Measurements from ENCODE around the gene LAMTOR3. TPM values are rescaled to one million over a fixed set of nuclear protein-coding genes. Genes with fewer than 3 reads are reported as not detected.

The LAMTOR3 gene
- total and polyA plus RNA-seq, 2 donors (not counting 1 experiment from before 2014, with no cell fraction given) = 24.1 to 95.5 TPM

GRCh38 chr4:99847362-99847976 is 46.8 kb downstream of the LAMTOR3 start:
- no peaks in the 10 kb centered on the region for H4K20me1 ChIP-seq (ENCODE audit: control insufficient read depth, extremely low read depth, insufficient read depth, low read length)
- no peak for TF ChIP-seq EZH2 (IDR thresholded peaks at IDR 0.05; ENCODE audit: low read length, missing control alignments)
- peak in 1 of 2 donors; percentile 1 for TF ChIP-seq CTCF (conservative IDR thresholded peaks at IDR 0.05 in 1 of 2, IDR thresholded peaks at IDR 0.05 in 1 of 2; ENCODE audit: low read depth in 1 of 2, low read length in 2 of 2)
- no peak for DNase-seq (ENCODE audit: low read depth in 2 of 2)
- no peak overlapping the region for H3K4me3 ChIP-seq (replicated peaks in 1 of 4; ENCODE audit: control extremely low read depth in 1 of 4, insufficient read depth in 1 of 4, low read depth in 3 of 4, low read length in 4 of 4)
- no peak overlapping the region for H3K27ac ChIP-seq (ENCODE audit: insufficient read depth, low read length)
- no peaks in the 10 kb centered on the region for H3K4me1 ChIP-seq (ENCODE audit: control insufficient read depth, extremely low read depth, insufficient read depth, low read length)
- no peak overlapping the region for H3K9ac ChIP-seq (ENCODE audit: insufficient read depth, low read length)
- H3K36me3 ChIP-seq (ENCODE audit: control insufficient read depth, insufficient read depth, low read length) = no peaks in the 10 kb centered on the region
- H3K79me2 ChIP-seq (ENCODE audit: control insufficient read depth, insufficient read depth, low read length) = no peaks in the 10 kb centered on the region
- no peak overlapping the region for H3K4me2 ChIP-seq (ENCODE audit: extremely low read depth, insufficient read depth, low read length)
- H3K27me3 ChIP-seq (ENCODE audit: control insufficient read depth, insufficient read depth, low read length) = no peaks in the 10 kb centered on the region
- no peaks in the 10 kb centered on the region for H3K9me3 ChIP-seq (ENCODE audit: control insufficient read depth, insufficient read depth, low read depth, low read length)
- no peak overlapping the region for H2AFZ ChIP-seq (ENCODE audit: low read length)

- TF ChIP-seq CTCF (conservative IDR thresholded peaks at IDR 0.05 in 1 of 2, IDR thresholded peaks at IDR 0.05 in 1 of 2; ENCODE audit: low read depth in 1 of 2, low read length in 2 of 2) = no peak
- TF ChIP-seq EZH2 (IDR thresholded peaks at IDR 0.05; ENCODE audit: low read length, missing control alignments) = no peak
- DNase-seq (ENCODE audit: low read depth in 2 of 2) = no peak
- Histone ChIP-seq H2AFZ (ENCODE audit: low read length) (no peak overlapping the region), H3K9ac (ENCODE audit: insufficient read depth, low read length) (no peak overlapping the region), H3K27ac (ENCODE audit: insufficient read depth, low read length) (no peak overlapping the region), H3K79me2 (ENCODE audit: control insufficient read depth, insufficient read depth, low read length) (no peaks in the 10 kb centered on the region), H3K9me3 (ENCODE audit: control insufficient read depth, insufficient read depth, low read depth, low read length) (no peaks in the 10 kb centered on the region), H3K36me3 (ENCODE audit: control insufficient read depth, insufficient read depth, low read length) (no peaks in the 10 kb centered on the region), H3K4me3 (replicated peaks in 1 of 4; ENCODE audit: control extremely low read depth in 1 of 4, insufficient read depth in 1 of 4, low read depth in 3 of 4, low read length in 4 of 4) (no peak overlapping the region), H3K27me3 (ENCODE audit: control insufficient read depth, insufficient read depth, low read length) (no peaks in the 10 kb centered on the region), H3K4me2 (ENCODE audit: extremely low read depth, insufficient read depth, low read length) (no peak overlapping the region), H4K20me1 (ENCODE audit: control insufficient read depth, extremely low read depth, insufficient read depth, low read length) (no peaks in the 10 kb centered on the region), H3K4me1 (ENCODE audit: control insufficient read depth, extremely low read depth, insufficient read depth, low read length) (no peaks in the 10 kb centered on the region)
Observed at GRCh38 chr4:99846891-99847290, 47.3 kb downstream of the LAMTOR3 start.

GRCh38 chr4:99845708-99846469 is 48.3 kb downstream of the LAMTOR3 start:
- Histone ChIP-seq H3K4me3 (replicated peaks in 1 of 4; ENCODE audit: control extremely low read depth in 1 of 4, insufficient read depth in 1 of 4, low read depth in 3 of 4, low read length in 4 of 4) (no peak overlapping the region), H3K79me2 (ENCODE audit: control insufficient read depth, insufficient read depth, low read length) (no peaks in the 10 kb centered on the region), H2AFZ (ENCODE audit: low read length) (no peak overlapping the region), H3K27me3 (ENCODE audit: control insufficient read depth, insufficient read depth, low read length) (no peaks in the 10 kb centered on the region), H3K4me1 (ENCODE audit: control insufficient read depth, extremely low read depth, insufficient read depth, low read length) (no peaks in the 10 kb centered on the region), H3K9me3 (ENCODE audit: control insufficient read depth, insufficient read depth, low read depth, low read length) (no peaks in the 10 kb centered on the region), H4K20me1 (ENCODE audit: control insufficient read depth, extremely low read depth, insufficient read depth, low read length) (no peaks in the 10 kb centered on the region), H3K4me2 (ENCODE audit: extremely low read depth, insufficient read depth, low read length) (no peak overlapping the region), H3K9ac (ENCODE audit: insufficient read depth, low read length) (no peak overlapping the region), H3K36me3 (ENCODE audit: control insufficient read depth, insufficient read depth, low read length) (no peaks in the 10 kb centered on the region), H3K27ac (ENCODE audit: insufficient read depth, low read length) (no peak overlapping the region)
- no peak for DNase-seq (ENCODE audit: low read depth in 2 of 2)
- no peak for TF ChIP-seq CTCF (conservative IDR thresholded peaks at IDR 0.05 in 1 of 2, IDR thresholded peaks at IDR 0.05 in 1 of 2; ENCODE audit: low read depth in 1 of 2, low read length in 2 of 2)
- no peak for TF ChIP-seq EZH2 (IDR thresholded peaks at IDR 0.05; ENCODE audit: low read length, missing control alignments)
